Measurements from ENCODE around the gene GOLGA3.
"Not testable (repeated sequence)": the region's sequence is repeated elsewhere in the genome, so short reads cannot be mapped to it uniquely, and the experiment has no call there.

Gene GOLGA3

DNA sequence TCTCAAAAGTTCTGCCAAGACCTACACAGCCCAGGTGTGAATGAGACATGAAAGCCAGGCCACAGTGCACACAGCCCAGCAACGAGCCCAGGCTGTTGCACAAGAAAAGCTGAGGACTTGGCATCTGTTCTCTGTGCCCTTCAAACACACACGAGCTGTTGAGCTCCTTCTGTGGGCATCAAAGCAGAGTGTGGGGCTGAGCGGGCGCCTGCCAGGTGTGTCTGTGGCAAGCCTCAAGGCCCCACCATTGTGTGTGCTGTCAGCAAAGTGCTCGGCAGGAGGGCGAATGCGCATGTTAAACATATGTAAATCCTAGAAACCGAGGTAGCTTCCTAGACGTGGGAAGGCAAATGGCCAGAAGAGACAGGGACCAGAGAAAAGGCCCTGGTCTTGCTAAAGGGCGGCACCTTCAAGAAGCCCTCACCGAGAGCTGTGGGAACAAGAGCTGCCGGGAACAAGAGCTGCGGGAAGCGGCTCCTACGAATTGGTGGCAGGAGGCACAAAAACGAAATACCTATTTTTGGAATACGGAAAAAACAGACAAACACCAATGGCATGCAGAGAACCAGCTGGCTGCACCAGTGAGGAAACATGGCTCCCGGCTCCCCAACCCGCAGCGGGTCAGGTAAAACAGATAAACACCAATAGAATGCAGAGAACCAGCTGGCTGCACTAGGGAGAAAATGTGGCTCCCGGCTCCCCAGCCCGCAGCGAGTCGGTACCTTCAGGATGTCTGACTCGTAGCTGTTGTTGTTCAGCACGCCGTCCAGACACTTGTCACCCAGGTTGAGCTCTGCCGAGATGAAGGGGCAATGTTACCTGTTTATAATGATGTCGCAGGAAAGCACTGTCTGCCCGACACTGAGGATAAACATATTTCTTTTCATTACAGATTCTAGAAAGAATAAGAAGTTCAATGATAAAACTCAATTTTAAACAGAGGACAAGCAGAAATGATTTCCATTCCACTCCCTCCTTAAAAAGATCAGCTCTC lies 19.0 kb upstream of the GOLGA3 start:
- DNase-seq, result no peak

DNA sequence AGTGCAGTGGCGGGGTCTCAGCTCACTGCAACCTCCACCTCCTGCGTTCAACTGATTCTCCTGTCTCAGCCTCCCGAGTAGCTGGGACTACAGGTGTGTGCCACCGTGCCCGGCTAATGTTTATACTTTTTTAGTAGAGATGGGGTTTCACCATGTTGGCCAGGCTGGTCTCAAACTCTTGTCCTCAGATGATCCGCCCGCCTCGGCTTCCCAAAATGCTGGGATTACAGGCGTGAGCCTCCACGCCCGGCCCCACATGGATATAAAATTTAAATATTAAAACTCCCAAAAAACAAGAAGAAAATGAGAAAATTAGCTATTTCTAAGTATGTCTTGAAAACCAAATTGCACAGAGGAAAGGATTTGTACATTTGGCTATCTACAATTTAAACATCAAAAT lies 16.0 kb upstream of the GOLGA3 start:
- not testable (repeated sequence) for DNase-seq

GRCh38 chr12:132842449-132843045 lies 13.9 kb upstream of the GOLGA3 start:
- DNase-seq, result no peak

DNA sequence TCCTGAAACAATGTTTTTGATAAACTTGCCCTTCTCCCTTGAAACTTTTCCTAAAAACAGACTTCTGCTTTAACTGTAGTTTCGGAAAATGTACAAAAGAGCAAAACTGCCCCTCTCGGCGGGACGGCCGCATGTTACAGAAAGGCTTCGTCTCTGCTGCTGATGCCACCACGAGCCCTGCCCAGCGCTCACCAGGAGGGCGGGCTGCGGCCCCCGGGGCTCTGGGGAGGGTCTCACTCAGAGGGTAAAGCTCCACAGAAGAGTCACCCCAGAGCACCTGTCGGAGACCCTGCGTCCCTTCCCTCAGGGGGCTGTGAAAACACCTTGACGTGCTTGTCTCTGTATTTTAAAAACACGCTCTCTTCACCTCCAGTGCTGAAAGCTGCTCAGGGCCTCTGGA lies 12.5 kb upstream of the GOLGA3 start:
- DNase-seq, result no peak

GRCh38 chr12:132840536-132840935 lies 11.9 kb upstream of the GOLGA3 start:
- DNase-seq, result no peak

DNA sequence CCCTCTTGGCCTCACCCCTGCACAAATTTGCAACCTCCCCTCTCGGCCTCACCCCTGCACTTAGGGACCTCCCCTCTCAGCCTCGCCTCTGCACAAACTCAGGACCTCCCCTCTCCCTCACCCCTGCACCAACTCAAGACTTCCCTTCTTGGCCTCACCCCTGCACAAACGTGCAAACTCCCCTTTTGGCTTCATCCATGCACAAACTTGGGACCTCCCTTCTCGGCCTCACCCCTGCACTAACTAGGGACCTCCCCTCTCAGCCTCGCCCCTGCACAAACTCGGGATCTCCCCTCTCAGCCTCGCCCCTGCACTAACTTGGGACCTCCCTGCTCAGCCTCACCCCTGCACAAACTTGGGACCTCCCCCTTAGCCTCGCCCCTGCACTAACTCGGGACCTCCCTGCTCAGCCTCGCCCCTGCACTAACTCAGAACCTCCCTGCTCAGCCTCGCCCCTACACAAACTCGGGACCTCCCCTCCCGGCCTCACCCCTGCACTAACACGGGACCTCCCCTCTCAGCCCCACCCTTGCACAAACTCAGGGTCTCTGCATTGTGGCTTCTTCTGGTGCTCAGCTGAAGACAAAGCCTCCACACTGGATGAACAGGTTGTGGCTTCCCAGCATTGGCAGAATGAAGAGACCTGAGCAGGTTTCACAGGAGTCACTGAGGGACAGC lies 11.0 kb upstream of the GOLGA3 start:
- DNase-seq, result no peak

- DNase-seq, result no peak
Observed at GRCh38 chr12:132838410-132839080, 9.9 kb upstream of the GOLGA3 start.

GRCh38 chr12:132837693-132838409 lies 9.2 kb upstream of the GOLGA3 start:
- no peak for DNase-seq

DNA sequence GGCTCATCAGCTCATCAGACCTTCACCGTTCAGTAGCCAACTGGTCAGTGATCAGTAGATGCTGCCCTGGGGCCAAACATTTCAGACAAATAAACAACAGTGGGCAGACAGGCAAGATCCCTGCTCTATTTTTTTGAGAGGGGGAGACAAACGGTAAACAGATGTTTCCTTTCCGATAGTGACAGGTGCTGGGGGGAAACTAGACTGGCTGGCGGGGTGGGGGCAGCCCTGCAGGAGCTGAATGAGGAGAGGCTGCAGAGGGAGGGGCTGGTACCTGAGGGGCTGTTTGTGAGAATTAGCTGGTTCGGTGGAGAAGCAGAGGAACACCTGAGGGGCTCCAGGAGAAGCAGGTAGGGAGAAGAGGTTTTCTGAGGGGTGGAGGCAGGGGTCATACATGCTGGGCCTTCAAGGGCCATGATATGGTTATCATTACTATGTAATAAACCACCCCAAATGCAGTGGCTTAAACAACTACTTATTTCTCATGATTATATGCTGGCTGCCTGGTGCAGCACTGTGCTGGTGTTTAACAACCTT lies 8.2 kb upstream of the GOLGA3 start:
- DNase-seq, result no peak

- not testable (repeated sequence) for DNase-seq
Observed at GRCh38 chr12:132836230-132836629, 7.6 kb upstream of the GOLGA3 start.

DNA sequence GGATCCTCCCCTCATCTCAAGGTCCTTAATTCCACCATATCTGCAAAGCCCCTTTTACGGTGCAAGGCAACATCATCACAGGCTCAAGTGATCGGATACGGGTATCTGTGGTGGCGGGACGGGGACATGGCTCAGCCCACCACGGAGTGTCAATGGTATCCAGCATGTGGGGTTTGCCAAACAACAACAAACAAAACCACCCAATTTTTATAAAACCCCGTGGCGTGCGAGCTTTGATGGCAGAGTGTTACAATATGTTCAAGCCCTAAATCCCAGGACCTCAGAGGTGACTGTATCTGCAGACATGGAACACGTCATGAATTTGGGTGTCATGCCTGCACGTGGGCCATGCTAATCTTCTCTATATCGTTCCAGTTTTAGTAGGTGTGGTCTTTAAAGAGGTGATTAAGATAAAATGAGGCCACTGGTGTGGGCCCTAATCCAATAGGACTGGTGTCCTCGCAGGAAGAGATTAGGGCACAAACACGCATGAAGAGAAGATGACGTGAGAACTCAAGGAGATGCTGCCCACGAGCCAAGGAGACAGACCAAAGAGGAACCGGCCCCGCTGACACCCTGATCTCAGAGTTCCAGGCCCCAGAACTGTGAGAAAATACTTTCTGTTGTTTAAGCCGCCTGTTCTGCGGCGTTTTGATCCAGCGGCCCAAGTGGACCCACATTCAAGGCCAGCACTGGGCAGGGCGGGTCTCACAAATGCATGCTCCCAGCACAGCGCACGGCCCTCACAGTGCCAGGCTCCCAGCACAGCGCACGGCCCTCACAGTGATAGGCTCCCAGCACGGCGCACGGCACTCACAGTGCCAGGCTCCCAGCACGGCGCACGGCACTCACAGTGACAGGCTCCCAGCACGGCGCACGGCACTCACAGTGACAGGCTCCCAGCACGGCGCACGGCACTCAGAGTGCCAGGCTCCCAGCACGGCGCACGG lies 6.7 kb upstream of the GOLGA3 start:
- no peak for DNase-seq

GRCh38 chr12:132834181-132834711 lies 5.6 kb upstream of the GOLGA3 start:
- no peak for DNase-seq

DNA sequence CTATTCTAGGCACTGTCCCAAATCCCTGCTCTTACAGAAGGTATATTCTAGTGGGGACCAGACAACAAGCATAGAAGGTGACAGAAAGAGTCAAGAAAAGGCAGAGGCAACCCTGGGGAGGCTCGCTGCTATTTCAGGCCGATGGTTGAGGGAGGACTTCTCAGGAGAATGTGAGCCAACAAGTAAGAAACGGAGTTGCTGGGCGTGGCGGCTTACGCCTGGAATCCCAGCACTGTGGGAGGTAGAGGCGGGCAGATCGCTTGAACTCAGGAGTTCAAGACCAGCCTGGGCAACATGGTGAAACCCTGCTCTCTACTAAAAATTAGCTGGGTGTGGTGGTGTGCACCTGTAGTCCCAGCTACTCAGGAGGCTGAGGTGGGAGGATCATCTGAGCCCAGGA lies 4.7 kb upstream of the GOLGA3 start:
- DNase-seq, result no peak

- DNase-seq, result no peak
Observed at GRCh38 chr12:132831771-132832170, 3.1 kb upstream of the GOLGA3 start.

- DNase-seq, result no peak
Observed at GRCh38 chr12:132827763-132828703, 636 bp downstream of the GOLGA3 start.

GRCh38 chr12:132825861-132826260 lies 2.8 kb downstream of the GOLGA3 start:
- no peak for DNase-seq

GRCh38 chr12:132825089-132825488 lies 3.6 kb downstream of the GOLGA3 start:
- DNase-seq, result no peak

DNA sequence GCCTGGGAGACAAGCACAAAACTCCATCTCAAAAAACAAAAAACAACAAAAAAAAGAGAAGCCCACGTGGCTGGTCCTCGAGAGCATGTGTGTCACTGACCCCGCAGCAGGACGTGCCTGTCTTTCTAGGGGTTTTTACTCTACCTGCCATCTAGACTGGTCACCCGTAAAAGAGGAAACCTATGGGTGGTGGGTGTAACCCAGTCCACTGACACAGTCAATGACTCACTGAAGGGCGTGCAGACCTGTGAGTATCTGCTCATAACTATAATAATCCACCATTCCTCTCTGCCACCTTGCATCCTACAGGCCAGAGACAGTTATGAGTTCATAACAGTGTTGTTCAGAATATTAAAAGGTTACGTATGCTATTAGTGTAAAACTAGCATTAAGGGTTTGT lies 4.6 kb downstream of the GOLGA3 start:
- no peak for DNase-seq

DNA sequence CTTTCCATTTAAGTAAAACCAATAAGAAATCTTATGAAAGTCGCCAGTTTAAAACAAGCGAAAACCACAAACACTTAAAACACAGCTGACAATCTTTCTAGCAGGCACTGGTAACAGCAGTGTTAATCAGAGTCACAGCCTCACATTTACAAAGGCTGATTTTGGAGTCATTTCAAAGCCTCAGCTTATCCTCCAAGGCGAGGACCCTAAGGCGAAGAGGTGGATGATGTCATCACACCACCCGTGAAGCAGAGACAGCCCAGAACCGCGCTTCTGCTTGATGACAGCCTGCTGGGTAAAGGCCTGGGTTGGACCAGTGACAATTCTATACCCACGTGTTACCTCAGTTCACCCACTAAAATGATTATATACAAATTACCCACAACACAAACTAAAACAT lies 10.1 kb downstream of the GOLGA3 start:
- peak; percentile 33 for DNase-seq
